Left ventricle myocardium inferior (tissue), 1 donor: ENCODE measurements around the gene MIEN1. TPM values are rescaled to one million over a fixed set of nuclear protein-coding genes. Genes with fewer than 3 reads are reported as not detected.

ENCODE experiments used
- DNase-seq: peaks from one replicate; pipeline ENCODE4 v3.0.0-alpha.2; 2020
- H3K27ac ChIP-seq: fragments of 200-600 bp; replicated peaks from 2 replicates; pipeline ENCODE4 v1.8.0; 2021
- H3K27me3 ChIP-seq: fragments of 200-600 bp; 2 replicates; pipeline ENCODE4 v1.8.0; 2021; ENCODE audit warnings: low read depth
- H3K36me3 ChIP-seq: fragments of 200-600 bp; 2 replicates; pipeline ENCODE4 v1.8.0; 2021
- H3K4me1 ChIP-seq: fragments of 200-600 bp; 2 replicates; pipeline ENCODE4 v1.8.0; 2021
- H3K4me3 ChIP-seq: fragments of 200-600 bp; 2 replicates; pipeline ENCODE4 v1.8.0; 2021; ENCODE audit warnings: mild to moderate bottlenecking, moderate library complexity
- H3K9me3 ChIP-seq: fragments of 200-600 bp; replicated peaks from 2 replicates; pipeline ENCODE4 v1.8.0; 2021
- CTCF ChIP-seq: fragments of 200-600 bp; IDR thresholded peaks from 2 replicates; pipeline ENCODE4 v1.8.0; 2021; ENCODE audit warnings: antibody characterized with exemption, mild to moderate bottlenecking, borderline replicate concordance
- intact Hi-C: fragments of 100-400 bp; cut with micrococcal nuclease; formaldehyde crosslinking; loops from one replicate; pipeline ENCODE4 v1.11.0; 2022
- total RNA-seq: library from RNA; stranded (reverse); fragmentation: NEBNext Ultra II Directional; extraction: Animal tissue kit (Norgen Biotek cat#: 25700); gene quantifications from one replicate; pipeline ENCODE4 v1.2.1, GENCODE V29; 2021
- donor health status: DM: no; HTN: yes; CAD: no; lungs with severe emphysema.

MIEN1 gene
- total RNA-seq, 1 donor from 2014 or later, result 57.1 TPM

GRCh38 chr17:39706383-39706782, 23.9 kb downstream of the MIEN1 start:
- Histone ChIP-seq H3K9me3 (no peaks in the 10 kb centered on the region), H3K27me3 (no peaks in the 10 kb centered on the region), H3K4me1 (peaks cover 60% of the 10 kb centered on the region), H3K36me3 (peaks cover 46% of the 10 kb centered on the region), H3K27ac (peak overlapping the region; percentile 90), H3K4me3 (no peak overlapping the region)
- DNase-seq, result no peak
- intact Hi-C loops, result no loop called here
- no peak for TF ChIP-seq CTCF

GRCh38 chr17:39705786-39706348, 24.5 kb downstream of the MIEN1 start:
- no peaks in the 10 kb centered on the region for H3K9me3 ChIP-seq
- H3K36me3 ChIP-seq, result peaks cover 41% of the 10 kb centered on the region
- no peak for TF ChIP-seq CTCF
- H3K27ac ChIP-seq, result peak overlapping the region; percentile 90
- no peak overlapping the region for H3K4me3 ChIP-seq
- peak; percentile 53 for DNase-seq
- H3K4me1 ChIP-seq, result peaks cover 65% of the 10 kb centered on the region
- intact Hi-C loops, result no loop called here
- H3K27me3 ChIP-seq, result no peaks in the 10 kb centered on the region

GRCh38 chr17:39704821-39705551, 25.3 kb downstream of the MIEN1 start:
- peak overlapping the region; percentile 90 for H3K27ac ChIP-seq
- intact Hi-C loops, result no loop called here
- H3K9me3 ChIP-seq, result no peaks in the 10 kb centered on the region
- peaks cover 74% of the 10 kb centered on the region for H3K4me1 ChIP-seq
- TF ChIP-seq CTCF, result peak; percentile 42
- peaks cover 32% of the 10 kb centered on the region for H3K36me3 ChIP-seq
- H3K4me3 ChIP-seq, result no peak overlapping the region
- DNase-seq, result no peak
- H3K27me3 ChIP-seq, result no peaks in the 10 kb centered on the region

- H3K4me1 ChIP-seq, result peaks cover 84% of the 10 kb centered on the region
- H3K27ac ChIP-seq, result peak overlapping the region; percentile 90
- no peak for DNase-seq
- H3K4me3 ChIP-seq, result no peak overlapping the region
- H3K27me3 ChIP-seq, result no peaks in the 10 kb centered on the region
- no peak for TF ChIP-seq CTCF
- no peaks in the 10 kb centered on the region for H3K9me3 ChIP-seq
- H3K36me3 ChIP-seq, result peaks cover 21% of the 10 kb centered on the region
- intact Hi-C loops, result no loop called here
Observed at GRCh38 chr17:39703913-39704312, 26.4 kb downstream of the MIEN1 start.

- H3K4me1 ChIP-seq, result peaks cover 84% of the 10 kb centered on the region
- DNase-seq, result no peak
- H3K4me3 ChIP-seq, result peak overlapping the region; percentile 97
- no peaks in the 10 kb centered on the region for H3K27me3 ChIP-seq
- intact Hi-C loops, result no loop called here
- H3K9me3 ChIP-seq, result no peaks in the 10 kb centered on the region
- TF ChIP-seq CTCF, result no peak
- H3K27ac ChIP-seq, result peak overlapping the region; percentile 90
- peaks cover 14% of the 10 kb centered on the region for H3K36me3 ChIP-seq
Observed at GRCh38 chr17:39702901-39703893, 27.1 kb downstream of the MIEN1 start.
